OCI-LY3 (cell line): ENCODE measurements around the gene MEAK7.

ENCODE experiments used
- EZH2phosphoT487 ChIP-seq: fragments of 200-600 bp; shearing (Covaris generic); IDR thresholded peaks from 2 replicates; pipeline ENCODE4 v1.6.1; 2018; ENCODE audit warnings: antibody characterized with exemption, mixed run types, low read depth
- TF ChIP-seq, protein P1 (sequence below): fragments of 200-600, 300-600 bp; sonication (generic); IDR thresholded peaks from 2 replicates; pipeline ENCODE4 v1.5.1; 2014; ENCODE audit warnings: antibody characterized with exemption, low read length, low read depth

DNA sequence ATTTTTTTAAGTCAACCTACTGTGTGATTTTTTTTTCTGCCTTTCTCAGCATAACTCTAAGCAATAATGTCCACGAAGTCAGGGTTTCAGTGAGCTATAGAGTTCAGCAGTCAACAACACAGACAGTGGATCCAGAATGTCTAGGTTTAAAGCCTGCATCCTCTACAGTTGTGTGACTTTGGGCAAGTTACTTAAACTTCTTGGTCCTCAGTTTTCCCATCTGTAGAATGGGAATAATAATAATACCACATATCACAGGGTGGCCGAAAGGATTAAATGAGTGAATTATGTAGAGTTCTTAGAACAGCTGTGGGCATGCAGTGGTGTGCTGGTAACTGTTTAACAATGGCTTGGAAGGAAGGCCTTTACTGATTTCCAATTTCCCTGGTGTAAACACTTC lies 38.8 kb upstream of the MEAK7 start:
- TF ChIP-seq, protein P1, sequence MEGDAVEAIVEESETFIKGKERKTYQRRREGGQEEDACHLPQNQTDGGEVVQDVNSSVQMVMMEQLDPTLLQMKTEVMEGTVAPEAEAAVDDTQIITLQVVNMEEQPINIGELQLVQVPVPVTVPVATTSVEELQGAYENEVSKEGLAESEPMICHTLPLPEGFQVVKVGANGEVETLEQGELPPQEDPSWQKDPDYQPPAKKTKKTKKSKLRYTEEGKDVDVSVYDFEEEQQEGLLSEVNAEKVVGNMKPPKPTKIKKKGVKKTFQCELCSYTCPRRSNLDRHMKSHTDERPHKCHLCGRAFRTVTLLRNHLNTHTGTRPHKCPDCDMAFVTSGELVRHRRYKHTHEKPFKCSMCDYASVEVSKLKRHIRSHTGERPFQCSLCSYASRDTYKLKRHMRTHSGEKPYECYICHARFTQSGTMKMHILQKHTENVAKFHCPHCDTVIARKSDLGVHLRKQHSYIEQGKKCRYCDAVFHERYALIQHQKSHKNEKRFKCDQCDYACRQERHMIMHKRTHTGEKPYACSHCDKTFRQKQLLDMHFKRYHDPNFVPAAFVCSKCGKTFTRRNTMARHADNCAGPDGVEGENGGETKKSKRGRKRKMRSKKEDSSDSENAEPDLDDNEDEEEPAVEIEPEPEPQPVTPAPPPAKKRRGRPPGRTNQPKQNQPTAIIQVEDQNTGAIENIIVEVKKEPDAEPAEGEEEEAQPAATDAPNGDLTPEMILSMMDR = no peak
- TF ChIP-seq EZH2phosphoT487 = no peak
